WERI-Rb-1 (cell line): ENCODE results near the gene VTA1.

Experiments
- DNase-seq: peaks from one replicate; pipeline ENCODE4 v3.0.0-alpha.2; 2020
- H3K27ac ChIP-seq: fragments of 250-450 bp; sonication (Bioruptor Pico); 2 replicates; pipeline ENCODE4 v1.5.1; 2020; ENCODE audit warnings: mild to moderate bottlenecking, moderate library complexity
- H3K27me3 ChIP-seq: fragments of 250-450 bp; sonication (Bioruptor Pico); 2 replicates; pipeline ENCODE4 v1.5.1; 2021; ENCODE audit warnings: mild to moderate bottlenecking, low read depth, moderate library complexity; ENCODE audit not compliant: insufficient read depth, severe bottlenecking
- H3K36me3 ChIP-seq: fragments of 250-450 bp; sonication (Bioruptor Pico); 2 replicates; pipeline ENCODE4 v1.5.1; 2020; ENCODE audit warnings: mild to moderate bottlenecking, moderate library complexity
- H3K4me3 ChIP-seq: 2 replicates; pipeline ENCODE4 v1.5.1; 2011; ENCODE audit warnings: low read depth, mild to moderate bottlenecking, control low read depth, low read length
- H3K9me3 ChIP-seq: fragments of 250-450 bp; sonication (Bioruptor Pico); 2 replicates; pipeline ENCODE4 v1.5.1; 2021; ENCODE audit warnings: mild to moderate bottlenecking, moderate library complexity; ENCODE audit not compliant: severe bottlenecking
- TF ChIP-seq, protein P1 (sequence below): IDR thresholded peaks from 2 replicates; pipeline ENCODE4 v1.5.1; 2011; ENCODE audit warnings: low read depth, mild to moderate bottlenecking, control low read depth, inconsistent platforms, low read length

The VTA1 gene

GRCh38 chr6:142262231-142262630 is 115.2 kb downstream of the VTA1 start:
- H3K27ac ChIP-seq: no peak overlapping the region
- TF ChIP-seq, protein P1, sequence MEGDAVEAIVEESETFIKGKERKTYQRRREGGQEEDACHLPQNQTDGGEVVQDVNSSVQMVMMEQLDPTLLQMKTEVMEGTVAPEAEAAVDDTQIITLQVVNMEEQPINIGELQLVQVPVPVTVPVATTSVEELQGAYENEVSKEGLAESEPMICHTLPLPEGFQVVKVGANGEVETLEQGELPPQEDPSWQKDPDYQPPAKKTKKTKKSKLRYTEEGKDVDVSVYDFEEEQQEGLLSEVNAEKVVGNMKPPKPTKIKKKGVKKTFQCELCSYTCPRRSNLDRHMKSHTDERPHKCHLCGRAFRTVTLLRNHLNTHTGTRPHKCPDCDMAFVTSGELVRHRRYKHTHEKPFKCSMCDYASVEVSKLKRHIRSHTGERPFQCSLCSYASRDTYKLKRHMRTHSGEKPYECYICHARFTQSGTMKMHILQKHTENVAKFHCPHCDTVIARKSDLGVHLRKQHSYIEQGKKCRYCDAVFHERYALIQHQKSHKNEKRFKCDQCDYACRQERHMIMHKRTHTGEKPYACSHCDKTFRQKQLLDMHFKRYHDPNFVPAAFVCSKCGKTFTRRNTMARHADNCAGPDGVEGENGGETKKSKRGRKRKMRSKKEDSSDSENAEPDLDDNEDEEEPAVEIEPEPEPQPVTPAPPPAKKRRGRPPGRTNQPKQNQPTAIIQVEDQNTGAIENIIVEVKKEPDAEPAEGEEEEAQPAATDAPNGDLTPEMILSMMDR: no peak

DNA sequence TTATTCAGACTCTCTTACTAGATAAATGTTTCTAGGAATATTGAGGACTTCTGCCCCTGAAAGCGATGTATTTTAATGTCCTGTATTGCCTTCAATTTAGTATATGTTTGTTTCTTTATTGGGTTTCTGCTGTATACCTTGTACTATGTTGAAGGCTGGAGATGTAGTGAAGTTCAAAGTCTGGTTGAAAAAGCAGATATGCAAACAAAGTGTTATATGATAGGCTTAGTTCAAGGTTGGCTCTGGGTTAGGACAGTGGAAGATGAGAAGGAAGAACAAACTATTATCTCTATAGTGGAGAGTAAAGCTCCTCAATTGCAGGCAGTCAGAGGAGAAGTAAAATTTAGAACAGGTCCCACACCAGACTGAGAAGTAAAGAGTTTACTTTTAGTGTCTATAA is 118.4 kb downstream of the VTA1 start:
- TF ChIP-seq, protein P1: no peak

More at GRCh38 chr6:142262231-142262630, 115.2 kb downstream of the VTA1 start:
- H3K4me3 ChIP-seq: no peak overlapping the region
- H3K27me3 ChIP-seq: no peaks in the 10 kb centered on the region
- no peaks in the 10 kb centered on the region for H3K9me3 ChIP-seq
- no peak for DNase-seq
- no peaks in the 10 kb centered on the region for H3K36me3 ChIP-seq

DNA sequence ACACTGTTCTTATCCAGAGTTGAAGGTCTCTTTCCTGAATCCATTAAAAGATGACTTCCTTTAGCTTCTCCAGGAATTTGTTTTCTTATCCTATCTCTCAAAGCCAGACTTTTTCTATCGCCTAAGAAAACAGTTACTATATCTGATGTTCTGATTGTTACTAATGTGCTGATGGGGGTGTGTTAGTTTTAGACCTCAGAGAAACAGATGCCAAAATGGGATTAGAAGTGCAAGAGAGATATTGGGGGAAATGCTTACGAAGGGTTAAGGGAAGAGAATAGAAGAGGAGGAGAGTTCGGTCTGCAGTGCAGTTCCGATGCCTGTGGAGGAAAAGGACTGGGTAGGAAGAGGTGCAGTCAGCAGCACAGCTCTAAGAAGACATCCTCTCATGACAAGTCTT is 119.0 kb downstream of the VTA1 start:
- no peaks in the 10 kb centered on the region for H3K9me3 ChIP-seq
- no peaks in the 10 kb centered on the region for H3K27me3 ChIP-seq
- no peak for DNase-seq
- H3K4me3 ChIP-seq: no peak overlapping the region
- no peak overlapping the region for H3K27ac ChIP-seq
- TF ChIP-seq, protein P1: no peak
- no peaks in the 10 kb centered on the region for H3K36me3 ChIP-seq

More for the DNA sequence above, 118.4 kb downstream of the VTA1 start:
- H3K4me3 ChIP-seq: no peak overlapping the region
- DNase-seq: no peak
- no peaks in the 10 kb centered on the region for H3K36me3 ChIP-seq
- H3K27ac ChIP-seq: no peak overlapping the region
- H3K27me3 ChIP-seq: no peaks in the 10 kb centered on the region
- H3K9me3 ChIP-seq: no peaks in the 10 kb centered on the region

DNA sequence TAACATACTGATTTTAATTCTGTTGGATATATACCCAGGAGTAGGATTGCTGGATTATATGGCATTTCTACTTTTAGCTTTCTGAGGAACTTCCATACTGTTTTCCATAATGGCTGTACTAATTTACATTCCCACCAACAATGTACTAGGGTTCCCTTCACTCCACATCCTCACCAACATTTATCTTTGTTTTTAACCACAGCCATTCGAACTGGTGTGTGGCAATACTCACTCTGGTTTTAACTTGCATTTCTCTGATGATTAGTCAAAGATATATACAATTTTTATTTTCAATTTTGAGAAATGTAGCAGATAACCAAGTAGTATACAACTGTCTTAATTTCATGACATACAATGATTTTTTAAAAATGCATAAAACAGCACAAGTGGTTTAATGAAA is 124.4 kb downstream of the VTA1 start:
- DNase-seq: no peak
- Histone ChIP-seq H3K27ac (no peak overlapping the region), H3K27me3 (no peaks in the 10 kb centered on the region), H3K9me3 (no peaks in the 10 kb centered on the region), H3K4me3 (no peak overlapping the region), H3K36me3 (no peaks in the 10 kb centered on the region)
- TF ChIP-seq, protein P1: no peak
